Chondrocyte (in vitro differentiated cells): Measurements from ENCODE around the gene CEACAM19. TPM values are rescaled to one million over a fixed set of nuclear protein-coding genes. Genes with fewer than 3 reads are reported as not detected.

Experiments used
- DNase-seq: peaks from one replicate; pipeline ENCODE4 v3.0.0; 2021; ENCODE audit warnings: mixed read lengths, low spot score
- H3K27ac Mint-ChIP-seq: one replicate; pipeline ENCODE4 v1.8.0; 2021; ENCODE audit warnings: mild to moderate bottlenecking, moderate library complexity, mixed read lengths; ENCODE audit not compliant: unreplicated experiment
- H3K27me3 Mint-ChIP-seq: 2 replicates; pipeline ENCODE4 v1.8.0; 2021; ENCODE audit warnings: low read depth, mixed read lengths
- H3K36me3 Mint-ChIP-seq: 2 replicates; pipeline ENCODE4 v1.8.0; 2021; ENCODE audit warnings: low read depth, mixed read lengths
- H3K4me1 Mint-ChIP-seq: 2 replicates; pipeline ENCODE4 v1.8.0; 2021; ENCODE audit warnings: low read depth, mild to moderate bottlenecking, mixed read lengths
- H3K4me3 Mint-ChIP-seq: one replicate; pipeline ENCODE4 v1.8.0; 2021; ENCODE audit warnings: mild to moderate bottlenecking, moderate library complexity, mixed read lengths; ENCODE audit not compliant: unreplicated experiment
- H3K9me3 Mint-ChIP-seq: 2 replicates; pipeline ENCODE4 v1.8.0; 2021; ENCODE audit warnings: low read depth, mixed read lengths
- microRNA-seq: library from miRNA; unstranded; fragments of <30 nt; microRNA quantifications from one replicate; pipeline ENCODE4 v1.2.0, GENCODE V29; 2020; ENCODE audit warnings: borderline number of aligned reads
- total RNA-seq: library from RNA; stranded (reverse); gene quantifications from 3 replicates; pipeline ENCODE4 v1.2.1, GENCODE V29; 2021
- TF ChIP-seq, protein P1 (sequence below): fragments of 200-600 bp; sonication (generic); IDR thresholded peaks from 2 replicates; pipeline ENCODE4 v1.5.0; 2021; ENCODE audit warnings: antibody characterized with exemption, mild to moderate bottlenecking, moderate library complexity

The CEACAM19 gene
- total RNA-seq, 1 donor from 2014 or later, result 6.5 TPM

DNA sequence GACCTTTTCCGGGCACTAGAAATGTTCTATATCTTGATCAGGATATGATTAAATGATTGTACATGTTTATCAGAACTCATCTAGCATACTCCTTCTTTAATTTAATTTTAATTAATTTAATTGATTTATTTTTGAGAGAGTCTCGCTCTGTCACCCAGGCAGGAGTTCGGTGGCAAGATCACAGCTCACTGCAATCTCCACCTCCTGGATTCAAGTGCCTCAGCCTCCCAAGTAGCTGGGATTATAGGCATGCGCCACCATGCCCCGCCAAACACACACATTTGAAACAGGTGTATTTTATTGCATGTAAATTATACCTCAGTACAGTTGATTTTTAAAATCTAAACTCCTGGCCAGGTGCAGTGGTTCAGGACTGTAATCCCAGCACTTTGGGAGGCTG, 59.8 kb downstream of the CEACAM19 start:
- H3K4me3 Mint-ChIP-seq, result no peak overlapping the region
- H3K4me1 Mint-ChIP-seq, result no peaks in the 10 kb centered on the region
- H3K27ac Mint-ChIP-seq, result no peak overlapping the region
- H3K9me3 Mint-ChIP-seq, result no peaks in the 10 kb centered on the region
- TF ChIP-seq, protein P1, sequence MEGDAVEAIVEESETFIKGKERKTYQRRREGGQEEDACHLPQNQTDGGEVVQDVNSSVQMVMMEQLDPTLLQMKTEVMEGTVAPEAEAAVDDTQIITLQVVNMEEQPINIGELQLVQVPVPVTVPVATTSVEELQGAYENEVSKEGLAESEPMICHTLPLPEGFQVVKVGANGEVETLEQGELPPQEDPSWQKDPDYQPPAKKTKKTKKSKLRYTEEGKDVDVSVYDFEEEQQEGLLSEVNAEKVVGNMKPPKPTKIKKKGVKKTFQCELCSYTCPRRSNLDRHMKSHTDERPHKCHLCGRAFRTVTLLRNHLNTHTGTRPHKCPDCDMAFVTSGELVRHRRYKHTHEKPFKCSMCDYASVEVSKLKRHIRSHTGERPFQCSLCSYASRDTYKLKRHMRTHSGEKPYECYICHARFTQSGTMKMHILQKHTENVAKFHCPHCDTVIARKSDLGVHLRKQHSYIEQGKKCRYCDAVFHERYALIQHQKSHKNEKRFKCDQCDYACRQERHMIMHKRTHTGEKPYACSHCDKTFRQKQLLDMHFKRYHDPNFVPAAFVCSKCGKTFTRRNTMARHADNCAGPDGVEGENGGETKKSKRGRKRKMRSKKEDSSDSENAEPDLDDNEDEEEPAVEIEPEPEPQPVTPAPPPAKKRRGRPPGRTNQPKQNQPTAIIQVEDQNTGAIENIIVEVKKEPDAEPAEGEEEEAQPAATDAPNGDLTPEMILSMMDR, result no peak
- no peak for DNase-seq
- H3K27me3 Mint-ChIP-seq, result no peaks in the 10 kb centered on the region
- H3K36me3 Mint-ChIP-seq, result no peaks in the 10 kb centered on the region

- H3K27ac Mint-ChIP-seq, result no peak overlapping the region
- no peak overlapping the region for H3K4me3 Mint-ChIP-seq
- no peak for DNase-seq
- no peaks in the 10 kb centered on the region for H3K27me3 Mint-ChIP-seq
- H3K36me3 Mint-ChIP-seq, result no peaks in the 10 kb centered on the region
- no peaks in the 10 kb centered on the region for H3K4me1 Mint-ChIP-seq
- TF ChIP-seq, protein P1, result no peak
- H3K9me3 Mint-ChIP-seq, result no peaks in the 10 kb centered on the region
Measured at GRCh38 chr19:44731622-44732021, 60.3 kb downstream of the CEACAM19 start.

GRCh38 chr19:44732235-44733014, 61.1 kb downstream of the CEACAM19 start:
- H3K27me3 Mint-ChIP-seq, result no peaks in the 10 kb centered on the region
- H3K9me3 Mint-ChIP-seq, result no peaks in the 10 kb centered on the region
- H3K4me3 Mint-ChIP-seq, result no peak overlapping the region
- peaks cover 3% of the 10 kb centered on the region for H3K4me1 Mint-ChIP-seq
- H3K36me3 Mint-ChIP-seq, result no peaks in the 10 kb centered on the region
- no peak for DNase-seq
- TF ChIP-seq, protein P1, result no peak
- H3K27ac Mint-ChIP-seq, result no peak overlapping the region

Small RNA genes lying within 50 kb of the gene (microRNA-seq; reads per million reads assigned to microRNA genes)
- not detected for gene MIR4531

Other genes with a start within 250 kb of the CEACAM19 start
- gene ZNF229, start 223.0 kb upstream of the CEACAM19 start, total RNA-seq, result 3.5 to 5.6 TPM (median 3.7 TPM) in 3 replicates
- gene ZNF180, start 171.0 kb upstream of the CEACAM19 start, total RNA-seq, result 4.6 to 7.8 TPM (median 4.7 TPM) in 3 replicates
- not detected in 3 replicates for gene CEACAM20, start 141.8 kb upstream of the CEACAM19 start, total RNA-seq
- not detected in 3 replicates for gene IGSF23, start 57.9 kb upstream of the CEACAM19 start, total RNA-seq
- 44.4 to 93.2 TPM (median 89.7 TPM) in 3 replicates for gene PVR, start 27.6 kb upstream of the CEACAM19 start, total RNA-seq
- not detected in 3 replicates for gene CEACAM16, start 27.7 kb downstream of the CEACAM19 start, total RNA-seq
- gene BCL3, start 77.2 kb downstream of the CEACAM19 start, total RNA-seq, result 9.2 to 14.9 TPM (median 11.8 TPM) in 3 replicates
- gene CBLC, start 106.4 kb downstream of the CEACAM19 start, total RNA-seq, result not detected in 3 replicates
- 4.3 to 15.1 TPM (median 14.0 TPM) in 3 replicates for gene BCAM, start 137.6 kb downstream of the CEACAM19 start, total RNA-seq
- gene NECTIN2, start 174.8 kb downstream of the CEACAM19 start, total RNA-seq, result 88.9 to 120 TPM (median 116 TPM) in 3 replicates
- gene TOMM40, start 219.8 kb downstream of the CEACAM19 start, total RNA-seq, result 39.0 to 46.1 TPM (median 40.9 TPM) in 3 replicates
- gene APOE, start 234.3 kb downstream of the CEACAM19 start, total RNA-seq, result 47.1 to 178 TPM (median 170 TPM) in 3 replicates
- 2.2 to 6.9 TPM in 2 of 3 replicates, not detected in the other for gene APOC1, start 243.1 kb downstream of the CEACAM19 start, total RNA-seq